Small intestine (tissue), 7 donors: Measurements from ENCODE around the gene XAB2. TPM values are rescaled to one million over a fixed set of nuclear protein-coding genes. Genes with fewer than 3 reads are reported as not detected.
A peak's percentile ranks its signal among the peaks of the same experiment; 100 is the strongest.

Experiments used
- DNase-seq, 2 donors: peaks; one replicate each; pipeline versions ENCODE4 v3.0.0 to v3.0.0-alpha.2; 2013
- FAIRE-seq: peaks from 2 replicates; lab custom pipeline; 2012; peaks lifted over from hg19 to GRCh38; lab: Jason Lieb, UNC
- H3K27ac ChIP-seq, 3 donors: one replicate each; pipeline ENCODE4 v1.5.1; 2013; ENCODE audit warnings: low read length in 2 of 3, mild to moderate bottlenecking in 2 of 3, control low read depth in 1 of 3, inconsistent platforms in 1 of 3, low read depth in 1 of 3, moderate library complexity in 1 of 3
- H3K27me3 ChIP-seq, 3 donors: one replicate each; pipeline ENCODE4 v1.6.1; 2013; ENCODE audit warnings: low read length in 3 of 3, inconsistent platforms in 1 of 3; ENCODE audit not compliant: control insufficient read depth in 3 of 3, insufficient read depth in 3 of 3
- H3K36me3 ChIP-seq, 3 donors: one replicate each; pipeline ENCODE4 v1.6.1; 2013; ENCODE audit warnings: low read length in 3 of 3, inconsistent platforms in 1 of 3, low read depth in 1 of 3, mild to moderate bottlenecking in 1 of 3, moderate library complexity in 1 of 3; ENCODE audit not compliant: control insufficient read depth in 3 of 3, insufficient read depth in 2 of 3
- H3K4me1 ChIP-seq, 3 donors: one replicate each; pipeline ENCODE4 v1.6.1; 2013; ENCODE audit warnings: low read length in 2 of 3, inconsistent platforms in 1 of 3, low read depth in 1 of 3, mild to moderate bottlenecking in 1 of 3, moderate library complexity in 1 of 3; ENCODE audit not compliant: control insufficient read depth in 3 of 3, insufficient read depth in 2 of 3
- H3K4me3 ChIP-seq, 3 donors: one replicate each; pipeline ENCODE4 v1.5.1; 2013; ENCODE audit warnings: low read length in 3 of 3, control low read depth in 1 of 3, inconsistent platforms in 1 of 3, low read depth in 1 of 3, mild to moderate bottlenecking in 1 of 3, moderate library complexity in 1 of 3
- H3K9me3 ChIP-seq, 2 donors: one replicate each; pipeline ENCODE4 v1.6.1; 2013; ENCODE audit warnings: low read depth in 1 of 2, low read length in 1 of 2; ENCODE audit not compliant: control insufficient read depth in 2 of 2, insufficient read depth in 1 of 2
- WGBS, 3 donors: extraction: QIAGEN DNeasy Blood & Tissue Kit; methylation state at CpG; one replicate each; pipeline ENCODE4 v1.1.7; 2013; 5-methylcytosine and 5-hydroxymethylcytosine counted together
- polyA plus RNA-seq, 4 donors: library from polyadenylated mRNA; stranded (reverse) in 3 of 4; unstranded in 1 of 4; fragments of 200-250 nt in 3 of 4; fragments of 120-200 nt in 1 of 4; gene quantifications; one replicate each; pipeline versions ENCODE4 v1.2.1 to v1.2.3, GENCODE V29; 2013
- donor health status: healthy with polysubstance abuse.
- donor health status: control.
- donor health status: control.
- donor health status: Bipolar disorder and iron deficiency.
- donor health status: healthy.

XAB2 gene
- polyA plus RNA-seq, 4 donors = 24.3 to 31.8 (median 29.3) TPM

- Histone ChIP-seq H3K4me1 (no peaks in the 10 kb centered on the region), H3K27me3 (no peaks in the 10 kb centered on the region), H3K9me3 (no peaks in the 10 kb centered on the region), H3K27ac (no peak overlapping the region), H3K4me3 (no peak overlapping the region), H3K36me3 (peaks cover 1 to 80% (median 13%) of the 10 kb centered on the region in 3 donors)
- DNase-seq (no peak), FAIRE-seq (no peak)
- WGBS, 3 donors = 86 to 96% (median 94%) methylated on average over 17 of the region's 17 CpGs
Observed at GRCh38 chr19:7606289-7606688, 23.1 kb downstream of the XAB2 start.

GRCh38 chr19:7605490-7606222 is 23.7 kb downstream of the XAB2 start:
- Histone ChIP-seq H3K27me3 (no peaks in the 10 kb centered on the region), H3K4me3 (no peak overlapping the region), H3K27ac (no peak overlapping the region), H3K9me3 (no peaks in the 10 kb centered on the region), H3K4me1 (no peaks in the 10 kb centered on the region), H3K36me3 (peaks cover 0 to 75% (median 10%) of the 10 kb centered on the region in 3 donors)
- peak in 1 of 2 donors; percentile 54 for DNase-seq
- FAIRE-seq = no peak
- WGBS, 3 donors = 74 to 78% (median 74%) methylated on average over 14 of the region's 14 CpGs

GRCh38 chr19:7603919-7604318 is 25.4 kb downstream of the XAB2 start:
- Histone ChIP-seq H3K4me3 (no peak overlapping the region), H3K27me3 (no peaks in the 10 kb centered on the region), H3K36me3 (peaks cover 0 to 59% (median 8%) of the 10 kb centered on the region in 3 donors), H3K9me3 (no peaks in the 10 kb centered on the region), H3K27ac (no peak overlapping the region), H3K4me1 (no peaks in the 10 kb centered on the region)
- 66 to 81% (median 81%) methylated on average over 9 of the region's 9 CpGs for WGBS, 3 donors
- no peak for DNase-seq
- no peak for FAIRE-seq

GRCh38 chr19:7602935-7603497 is 26.3 kb downstream of the XAB2 start:
- no peak overlapping the region for H3K4me3 ChIP-seq
- no peaks in the 10 kb centered on the region for H3K9me3 ChIP-seq
- H3K36me3 ChIP-seq = peaks cover 0 to 55% (median 5%) of the 10 kb centered on the region in 3 donors
- DNase-seq = no peak
- H3K27me3 ChIP-seq = no peaks in the 10 kb centered on the region
- no peak overlapping the region for H3K27ac ChIP-seq
- FAIRE-seq = no peak
- 73 to 83% (median 75%) methylated on average over 11 of the region's 11 CpGs for WGBS, 3 donors
- no peaks in the 10 kb centered on the region for H3K4me1 ChIP-seq

- H3K9me3 ChIP-seq = no peaks in the 10 kb centered on the region
- FAIRE-seq = no peak
- H3K4me3 ChIP-seq = no peak overlapping the region
- no peaks in the 10 kb centered on the region for H3K4me1 ChIP-seq
- peaks cover 0 to under 1% (median 0%) of the 10 kb centered on the region in 3 donors for H3K27me3 ChIP-seq
- DNase-seq = no peak
- WGBS, 3 donors = 29 to 48% (median 42%) methylated on average over 15 of the region's 15 CpGs
- H3K27ac ChIP-seq = no peak overlapping the region
- peaks cover 0 to 55% (median 3%) of the 10 kb centered on the region in 3 donors for H3K36me3 ChIP-seq
Observed at GRCh38 chr19:7602240-7602934, 27.0 kb downstream of the XAB2 start.

GRCh38 chr19:7600721-7601120 is 28.6 kb downstream of the XAB2 start:
- H3K4me1 ChIP-seq = peaks cover 0 to 4% (median 0%) of the 10 kb centered on the region in 3 donors
- FAIRE-seq (no peak), DNase-seq (no peak)
- H3K36me3 ChIP-seq = peaks cover 0 to 50% (median 0%) of the 10 kb centered on the region in 3 donors
- H3K9me3 ChIP-seq = no peaks in the 10 kb centered on the region
- H3K4me3 ChIP-seq = no peak overlapping the region
- H3K27ac ChIP-seq = no peak overlapping the region
- H3K27me3 ChIP-seq = peaks cover 0 to 8% (median 6%) of the 10 kb centered on the region in 3 donors

GRCh38 chr19:7598180-7598579 is 31.2 kb downstream of the XAB2 start:
- no peak overlapping the region for H3K27ac ChIP-seq
- no peak overlapping the region for H3K4me3 ChIP-seq
- DNase-seq = no peak
- H3K27me3 ChIP-seq = peaks cover 0 to 10% (median 9%) of the 10 kb centered on the region in 3 donors
- no peak for FAIRE-seq
- 69 to 74% (median 70%) methylated on average over 6 of the region's 6 CpGs for WGBS, 3 donors
- peaks cover 0 to 4% (median 0%) of the 10 kb centered on the region in 3 donors for H3K4me1 ChIP-seq
- peaks cover 0 to 28% (median 0%) of the 10 kb centered on the region in 3 donors for H3K36me3 ChIP-seq
- no peaks in the 10 kb centered on the region for H3K9me3 ChIP-seq

GRCh38 chr19:7597689-7598088 is 31.7 kb downstream of the XAB2 start:
- peaks cover 0 to 4% (median 0%) of the 10 kb centered on the region in 3 donors for H3K4me1 ChIP-seq
- WGBS, 3 donors = 61 to 69% (median 62%) methylated on average over 9 of the region's 9 CpGs
- DNase-seq (no peak), FAIRE-seq (no peak)
- H3K36me3 ChIP-seq = peaks cover 0 to 28% (median 0%) of the 10 kb centered on the region in 3 donors
- H3K27ac ChIP-seq = no peak overlapping the region
- peaks cover 0 to 10% (median 9%) of the 10 kb centered on the region in 3 donors for H3K27me3 ChIP-seq
- H3K9me3 ChIP-seq = no peaks in the 10 kb centered on the region
- peak overlapping the region in 1 of 3 donors; percentile 72 for H3K4me3 ChIP-seq
